GM12891 (cell line): ENCODE results near the gene DHRSX.
"Not testable (repeated sequence)": the region's sequence is repeated elsewhere in the genome, so short reads cannot be mapped to it uniquely, and the experiment has no call there.

Experiments
- POLR2A ChIP-seq: IDR thresholded peaks from 2 replicates; pipeline ENCODE4 v1.6.1; 2011; ENCODE audit warnings: low read depth, low read length, control low read depth
- TAF1 ChIP-seq: IDR thresholded peaks from 2 replicates; pipeline ENCODE4 v1.6.1; 2011; ENCODE audit warnings: low read depth, low read length, control low read depth

DNA sequence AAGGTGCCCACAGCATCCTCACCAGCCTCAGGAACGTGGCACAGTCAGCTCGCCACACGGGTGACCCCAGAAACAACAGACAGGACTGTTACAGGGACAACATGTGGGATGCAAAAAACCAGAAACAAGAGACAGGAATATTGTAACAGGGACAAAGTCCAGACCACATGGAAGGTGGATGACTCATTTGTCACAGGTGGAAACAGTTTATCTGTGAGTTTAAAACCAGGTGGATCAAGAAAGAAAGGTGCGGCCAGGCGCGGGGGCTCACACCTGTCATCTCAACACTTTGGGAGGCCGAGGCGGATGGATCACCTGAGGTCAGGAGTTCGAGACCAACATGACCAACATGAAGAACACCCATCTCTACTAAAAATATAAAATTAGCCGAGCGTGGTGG lies 23.5 kb downstream of the DHRSX start:
- not testable (repeated sequence) for TF ChIP-seq POLR2A, TAF1
